Vagina (tissue), 2 donors: ENCODE results near the gene FAF1. TPM values are rescaled to one million over a fixed set of nuclear protein-coding genes. Genes with fewer than 3 reads are reported as not detected.
"Not testable (repeated sequence)": the region's sequence is repeated elsewhere in the genome, so short reads cannot be mapped to it uniquely, and the experiment has no call there.

Source experiments
- DNase-seq, 2 donors: peaks; one replicate each; pipeline ENCODE4 v3.0.0-alpha.2; 2017; ENCODE audit errors: extremely low spot score in 2 of 2
- H3K27ac ChIP-seq: fragments of 200-600 bp; sonication (generic); one replicate; pipeline ENCODE4 v1.5.1; 2019
- H3K27me3 ChIP-seq: fragments of 200-600 bp; sonication (generic); one replicate; pipeline ENCODE4 v1.5.1; 2019
- H3K36me3 ChIP-seq, 2 donors: fragments of 200-600 bp; sonication (generic); one replicate each; pipeline ENCODE4 v1.5.1; 2017 to 2019
- H3K4me1 ChIP-seq: fragments of 200-600 bp; sonication (generic); one replicate; pipeline ENCODE4 v1.5.1; 2019
- H3K4me3 ChIP-seq, 2 donors: fragments of 200-600 bp; sonication (generic); 1 replicate in 1 of 2; 2 replicates in 1 of 2; pipeline ENCODE4 v1.5.1; 2016 to 2019
- H3K9me3 ChIP-seq: fragments of 200-600 bp; sonication (generic); one replicate; pipeline ENCODE4 v1.5.1; 2019
- CTCF ChIP-seq, 3 experiments: fragments of 450-650 bp in 2 of 3; fragments of 200-600 bp in 1 of 3; sonication (generic) in 1 of 3; IDR thresholded peaks; one replicate each; pipeline ENCODE4 v1.5.1; 2017 to 2019; ENCODE audit warnings: antibody characterized with exemption in 3 of 3, mild to moderate bottlenecking in 2 of 3, moderate library complexity in 2 of 3
- POLR2A ChIP-seq, 2 donors: fragments of 450-650 bp; IDR thresholded peaks; one replicate each; pipeline ENCODE4 v1.6.1; 2017; ENCODE audit warnings: antibody characterized with exemption in 2 of 2, mild to moderate bottlenecking in 2 of 2, moderate library complexity in 2 of 2
- POLR2AphosphoS5 ChIP-seq, 2 donors: sonication (generic); formaldehyde crosslinking; IDR thresholded peaks; one replicate each; pipeline ENCODE4 v1.9.0; 2017; ENCODE audit warnings: antibody characterized with exemption in 2 of 2, mild to moderate bottlenecking in 2 of 2, low read depth in 1 of 2; ENCODE audit not compliant: insufficient read depth in 1 of 2
- intact Hi-C: fragments of 100-400 bp; cut with DNase I; formaldehyde crosslinking; loops from one replicate; pipeline ENCODE4 v1.15.1; 2023
- total RNA-seq: library from RNA; depleted of rRNA; stranded (reverse); fragments of >200 nt; gene quantifications from one replicate; pipeline ENCODE4 v1.2.3, GENCODE V29; 2016

FAF1 gene
- total RNA-seq, 1 donor from 2014 or later, result 40.0 TPM

- intact Hi-C loops, result no loop called here
These were observed 25.2 kb downstream of the FAF1 start for GRCh38 chr1:50934838-50935237.

GRCh38 chr1:50933770-50934169 lies 26.3 kb downstream of the FAF1 start:
- DNase-seq, H3K9me3 ChIP-seq, intact Hi-C loops, H3K4me3 ChIP-seq, H3K27me3 ChIP-seq, H3K36me3 ChIP-seq, H3K4me1 ChIP-seq, H3K27ac ChIP-seq: not testable (repeated sequence)

More at GRCh38 chr1:50934838-50935237, 25.2 kb downstream of the FAF1 start:
- Histone ChIP-seq H3K27me3 (no peaks in the 10 kb centered on the region), H3K9me3 (no peaks in the 10 kb centered on the region), H3K4me3 (no peak overlapping the region), H3K4me1 (peaks cover 4% of the 10 kb centered on the region), H3K36me3 (no peaks in the 10 kb centered on the region), H3K27ac (no peak overlapping the region)
- TF ChIP-seq CTCF (IDR thresholded peaks at IDR 0.05) (no peak), POLR2AphosphoS5 (IDR thresholded peaks at IDR 0.05; ENCODE audit: insufficient read depth in 1 of 2, low read depth in 1 of 2) (no peak), POLR2A (IDR thresholded peaks at IDR 0.05) (no peak)
- no peak for DNase-seq

- H3K27me3 ChIP-seq, H3K27ac ChIP-seq, DNase-seq, H3K36me3 ChIP-seq, H3K4me1 ChIP-seq, intact Hi-C loops, H3K9me3 ChIP-seq, H3K4me3 ChIP-seq: not testable (repeated sequence)
These were observed 28.0 kb downstream of the FAF1 start for GRCh38 chr1:50932043-50932442.

GRCh38 chr1:50930965-50931737 lies 28.9 kb downstream of the FAF1 start:
- Histone ChIP-seq H3K4me1 (peaks cover 8% of the 10 kb centered on the region), H3K4me3 (no peak overlapping the region), H3K9me3 (no peaks in the 10 kb centered on the region), H3K27ac (no peak overlapping the region), H3K36me3 (no peaks in the 10 kb centered on the region), H3K27me3 (no peaks in the 10 kb centered on the region)
- DNase-seq, result no peak
- intact Hi-C loops, result no loop called here
- TF ChIP-seq POLR2A (IDR thresholded peaks at IDR 0.05), result no peak
- TF ChIP-seq POLR2AphosphoS5 (IDR thresholded peaks at IDR 0.05; ENCODE audit: insufficient read depth in 1 of 2, low read depth in 1 of 2), result no peak
- TF ChIP-seq CTCF (IDR thresholded peaks at IDR 0.05), result no peak

GRCh38 chr1:50930193-50930592 lies 29.9 kb downstream of the FAF1 start:
- intact Hi-C loops, result no loop called here

More at GRCh38 chr1:50930193-50930592, 29.9 kb downstream of the FAF1 start:
- H3K27ac ChIP-seq, result no peak overlapping the region
- no peaks in the 10 kb centered on the region for H3K9me3 ChIP-seq
- no peak overlapping the region for H3K4me3 ChIP-seq
- no peaks in the 10 kb centered on the region for H3K36me3 ChIP-seq
- H3K27me3 ChIP-seq, result no peaks in the 10 kb centered on the region
- TF ChIP-seq POLR2AphosphoS5 (IDR thresholded peaks at IDR 0.05; ENCODE audit: insufficient read depth in 1 of 2, low read depth in 1 of 2) (no peak), POLR2A (IDR thresholded peaks at IDR 0.05) (no peak), CTCF (IDR thresholded peaks at IDR 0.05) (no peak)
- DNase-seq, result no peak
- peaks cover 8% of the 10 kb centered on the region for H3K4me1 ChIP-seq
